SK-N-MC (cell line): ENCODE results near the gene ZNHIT1.

Source experiments
- EZH2 ChIP-seq: fragments of 200-600 bp; sonication (generic); IDR thresholded peaks from one replicate; pipeline ENCODE4 v1.6.1; 2017; ENCODE audit warnings: antibody characterized with exemption
- FOXP2 ChIP-seq: optimal IDR thresholded peaks from 2 replicates; pipeline ENCODE3; 2011; ENCODE audit warnings: mild to moderate bottlenecking, moderate library complexity; ENCODE audit not compliant: insufficient read depth; ENCODE audit errors: extremely low read length, control extremely low read depth
- POLR2AphosphoS5 ChIP-seq: IDR thresholded peaks from 2 replicates; pipeline ENCODE4 v1.6.1; 2012; ENCODE audit warnings: mild to moderate bottlenecking, low read depth, low read length, borderline replicate concordance

DNA sequence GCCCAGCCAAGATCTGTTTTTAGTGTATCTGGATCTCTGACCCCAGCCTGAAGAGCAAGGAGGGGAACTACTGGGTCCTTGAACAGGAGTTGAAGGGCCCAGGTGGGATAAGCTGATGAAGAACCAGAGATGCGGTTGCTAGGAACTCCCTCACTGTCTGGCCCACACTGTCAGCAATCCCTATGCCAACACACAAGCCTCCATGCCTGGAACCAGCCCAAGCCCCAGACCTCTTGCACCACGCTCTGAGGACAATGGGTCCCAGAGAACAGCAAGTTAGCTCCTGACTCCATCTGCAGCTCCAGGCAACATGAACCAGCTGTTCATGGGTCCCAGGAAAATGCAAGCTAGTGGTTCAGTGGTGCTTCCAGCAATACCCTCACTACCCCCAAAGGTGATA is 40.3 kb upstream of the ZNHIT1 start:
- TF ChIP-seq POLR2AphosphoS5 (no peak), EZH2 (no peak), FOXP2 (no peak)
